Retinal pigment epithelial cell (primary cell): ENCODE measurements around the gene ELAVL1.
A peak's percentile ranks its signal among the peaks of the same experiment; 100 is the strongest.

Experiments
- DNase-seq: peaks from one replicate; pipeline ENCODE4 v3.0.0-alpha.2; 2010; ENCODE audit warnings: low read depth
- H3K4me3 ChIP-seq: 2 replicates; pipeline ENCODE4 v1.5.1; 2011; ENCODE audit warnings: mild to moderate bottlenecking, low read length, control low read depth, moderate library complexity
- TF ChIP-seq, protein P1 (sequence below): conservative IDR thresholded peaks from 2 replicates; pipeline ENCODE4 v1.5.1; 2011; ENCODE audit warnings: low read depth, low read length, control low read depth, inconsistent platforms

The ELAVL1 gene

DNA sequence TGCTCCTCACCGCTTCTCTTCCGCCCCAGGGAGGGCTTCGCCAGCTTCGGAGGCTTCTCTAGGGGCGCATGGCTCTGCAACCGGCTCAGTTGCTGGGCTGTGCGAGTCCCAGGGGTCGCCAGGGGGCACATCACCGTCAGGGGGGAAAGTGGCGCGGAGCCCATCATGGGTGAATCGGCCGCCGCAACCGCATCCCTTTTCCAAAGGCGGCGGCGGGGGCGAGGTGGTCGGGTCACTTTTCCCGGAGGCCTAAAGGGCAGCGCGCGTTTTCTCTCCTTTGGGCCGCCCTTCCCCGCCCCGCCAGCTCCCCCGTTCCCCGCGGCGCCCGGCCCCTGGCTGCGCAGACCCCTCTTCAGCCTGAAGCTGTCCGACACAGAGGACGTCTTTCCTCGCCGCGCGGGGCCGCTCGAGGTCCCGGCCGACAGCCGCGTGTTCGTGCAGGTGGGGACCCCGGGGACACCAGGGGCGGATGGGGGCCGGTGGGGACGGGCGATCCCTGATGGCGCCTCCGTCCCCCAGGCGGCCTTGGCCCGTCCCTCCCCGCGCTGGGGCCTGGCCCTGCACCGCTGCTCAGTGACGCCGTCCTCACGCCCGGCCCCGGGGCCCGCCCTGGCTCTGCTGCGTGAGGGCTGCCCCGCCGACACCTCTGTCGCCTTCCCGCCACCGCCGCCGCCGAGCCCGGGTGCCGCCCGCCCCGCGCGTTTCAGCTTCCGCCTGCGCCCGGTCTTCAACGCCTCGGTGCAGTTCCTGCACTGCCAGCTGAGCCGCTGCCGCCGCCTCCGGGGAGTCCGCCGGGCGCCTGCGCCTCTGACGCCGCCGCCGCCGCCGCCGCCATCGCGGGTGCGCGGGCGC lies 89.1 kb downstream of the ELAVL1 start:
- no peak for DNase-seq
- TF ChIP-seq, protein P1, sequence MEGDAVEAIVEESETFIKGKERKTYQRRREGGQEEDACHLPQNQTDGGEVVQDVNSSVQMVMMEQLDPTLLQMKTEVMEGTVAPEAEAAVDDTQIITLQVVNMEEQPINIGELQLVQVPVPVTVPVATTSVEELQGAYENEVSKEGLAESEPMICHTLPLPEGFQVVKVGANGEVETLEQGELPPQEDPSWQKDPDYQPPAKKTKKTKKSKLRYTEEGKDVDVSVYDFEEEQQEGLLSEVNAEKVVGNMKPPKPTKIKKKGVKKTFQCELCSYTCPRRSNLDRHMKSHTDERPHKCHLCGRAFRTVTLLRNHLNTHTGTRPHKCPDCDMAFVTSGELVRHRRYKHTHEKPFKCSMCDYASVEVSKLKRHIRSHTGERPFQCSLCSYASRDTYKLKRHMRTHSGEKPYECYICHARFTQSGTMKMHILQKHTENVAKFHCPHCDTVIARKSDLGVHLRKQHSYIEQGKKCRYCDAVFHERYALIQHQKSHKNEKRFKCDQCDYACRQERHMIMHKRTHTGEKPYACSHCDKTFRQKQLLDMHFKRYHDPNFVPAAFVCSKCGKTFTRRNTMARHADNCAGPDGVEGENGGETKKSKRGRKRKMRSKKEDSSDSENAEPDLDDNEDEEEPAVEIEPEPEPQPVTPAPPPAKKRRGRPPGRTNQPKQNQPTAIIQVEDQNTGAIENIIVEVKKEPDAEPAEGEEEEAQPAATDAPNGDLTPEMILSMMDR: no peak
- H3K4me3 ChIP-seq: peak overlapping the region; percentile 4

DNA sequence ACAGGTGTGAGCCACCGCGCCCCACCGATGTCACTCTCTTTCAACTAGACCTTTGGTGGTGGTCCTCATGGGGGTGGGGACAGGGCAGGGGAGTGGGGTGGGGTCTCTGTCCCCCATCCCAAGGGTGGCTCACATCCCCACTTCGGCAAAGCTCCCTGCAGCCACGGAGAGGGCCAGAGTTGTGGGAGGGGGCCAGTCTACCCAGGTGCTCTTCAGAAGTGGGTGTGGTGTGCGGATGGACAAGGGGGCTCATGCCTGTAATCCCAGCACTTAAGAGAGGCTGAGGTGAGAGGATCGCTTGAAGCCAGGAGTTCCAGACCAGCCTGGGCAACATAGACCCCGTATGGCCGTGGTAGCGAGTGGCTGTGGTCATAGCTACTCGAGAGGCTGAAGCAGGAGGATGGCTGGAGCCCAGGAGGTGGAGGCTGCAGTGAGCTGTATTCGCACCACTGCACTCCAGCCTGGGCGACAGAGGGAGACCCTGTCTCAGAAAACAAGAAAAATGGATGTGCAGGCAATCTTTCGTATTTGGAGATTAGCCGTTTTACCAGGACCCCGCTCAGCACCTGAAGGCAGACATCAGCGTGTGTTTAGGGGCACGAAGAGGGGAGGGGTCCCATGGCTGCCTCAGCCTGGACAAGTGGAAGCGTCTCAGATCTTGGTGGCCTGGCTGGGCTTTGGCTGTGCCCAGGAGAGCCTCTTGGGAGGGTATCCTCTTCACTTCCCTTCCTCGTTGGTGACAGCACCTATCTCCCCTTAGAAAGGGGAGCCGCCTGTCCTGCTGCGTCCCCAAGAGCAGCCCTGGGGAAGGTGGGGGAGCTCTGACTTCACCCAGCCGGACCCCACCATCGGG lies 90.0 kb downstream of the ELAVL1 start:
- TF ChIP-seq, protein P1: no peak
- no peak for DNase-seq
- peak overlapping the region; percentile 4 for H3K4me3 ChIP-seq

DNA sequence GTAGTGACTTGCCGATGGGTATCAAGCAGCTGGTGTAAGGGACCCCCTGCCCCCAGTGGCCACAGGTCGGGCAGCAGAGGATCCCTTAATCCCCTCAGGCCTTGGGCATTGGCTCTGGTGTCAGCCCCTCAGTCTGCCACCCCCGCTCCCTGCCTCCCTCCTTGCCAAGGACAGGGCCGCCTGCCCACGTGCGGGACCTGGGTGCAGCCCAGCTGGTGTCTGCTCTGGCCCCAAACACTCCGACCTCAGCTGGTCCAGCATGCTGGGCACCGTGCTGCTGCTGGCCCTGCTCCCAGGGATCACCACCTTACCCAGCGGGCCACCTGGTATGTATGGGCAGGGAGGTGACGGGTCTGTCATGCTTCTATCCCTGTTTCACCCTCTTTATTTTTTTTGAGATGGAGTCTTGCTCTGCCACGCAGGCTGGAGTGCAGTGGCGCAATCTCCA lies 90.8 kb downstream of the ELAVL1 start, which contains the start of gene TGFBR3L:
TGFBR3L (plus strand) TSS at position 233 of the 448 bp plus-strand sequence.
- TF ChIP-seq, protein P1: no peak

GRCh38 chr19:7914099-7914498 lies 91.3 kb downstream of the ELAVL1 start:
- TF ChIP-seq, protein P1: no peak
- no peak for DNase-seq
- H3K4me3 ChIP-seq: no peak overlapping the region

More for the DNA sequence above, 90.8 kb downstream of the ELAVL1 start, which contains the start of gene TGFBR3L:
- DNase-seq: no peak
- H3K4me3 ChIP-seq: no peak within 1 kb of the TSS

- no peak overlapping the region for H3K4me3 ChIP-seq
- TF ChIP-seq, protein P1: no peak
- no peak for DNase-seq
Measured at GRCh38 chr19:7913652-7914051, 91.8 kb downstream of the ELAVL1 start.

GRCh38 chr19:7912697-7913564 lies 92.5 kb downstream of the ELAVL1 start:
- TF ChIP-seq, protein P1: no peak
- no peak for DNase-seq
- H3K4me3 ChIP-seq: no peak overlapping the region
